Hypothalamus (tissue), 51 donors: Measurements from ENCODE around the gene RAB40AL.
A peak's percentile ranks its signal among the peaks of the same experiment; 100 is the strongest.
"Not testable (repeated sequence)": the region's sequence is repeated elsewhere in the genome, so short reads cannot be mapped to it uniquely, and the experiment has no call there.

Experiments used
- DNase-seq, 51 donors: peaks; one replicate each; lab custom pipeline; 2025; lab: John Stamatoyannopoulos, UW

The RAB40AL gene, protein sequence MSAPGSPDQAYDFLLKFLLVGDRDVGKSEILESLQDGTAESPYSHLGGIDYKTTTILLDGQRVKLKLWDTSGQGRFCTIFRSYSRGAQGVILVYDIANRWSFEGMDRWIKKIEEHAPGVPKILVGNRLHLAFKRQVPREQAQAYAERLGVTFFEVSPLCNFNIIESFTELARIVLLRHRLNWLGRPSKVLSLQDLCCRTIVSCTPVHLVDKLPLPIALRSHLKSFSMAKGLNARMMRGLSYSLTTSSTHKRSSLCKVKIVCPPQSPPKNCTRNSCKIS

DNA sequence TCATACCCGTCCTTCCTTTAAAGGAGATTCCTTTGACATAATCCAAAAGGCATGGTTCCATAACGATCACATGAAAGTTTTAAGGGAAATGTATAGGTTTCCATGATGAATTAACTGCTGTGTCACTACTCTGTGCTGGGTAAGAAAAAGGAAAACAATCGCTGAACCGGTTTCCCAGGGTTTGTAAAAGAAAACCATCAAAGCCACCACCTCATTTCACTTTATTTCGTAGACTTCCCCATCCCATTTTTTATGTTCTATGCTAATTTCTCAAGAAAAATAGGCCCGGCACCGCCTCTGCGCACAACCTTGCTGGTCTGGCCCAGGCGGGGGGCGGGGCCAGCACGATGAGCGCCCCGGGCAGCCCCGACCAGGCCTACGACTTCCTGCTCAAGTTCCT, at the start of gene RAB40AL:
Gene RAB40AL (plus strand): TSS at position 301 of the 400 bp plus-strand sequence. CDS start 47 bp downstream, at position 348.
- DNase-seq: not testable (repeated sequence)

GRCh38 chrX:102887687-102888086, 49.4 kb upstream of the RAB40AL start:
- DNase-seq: no peak

DNA sequence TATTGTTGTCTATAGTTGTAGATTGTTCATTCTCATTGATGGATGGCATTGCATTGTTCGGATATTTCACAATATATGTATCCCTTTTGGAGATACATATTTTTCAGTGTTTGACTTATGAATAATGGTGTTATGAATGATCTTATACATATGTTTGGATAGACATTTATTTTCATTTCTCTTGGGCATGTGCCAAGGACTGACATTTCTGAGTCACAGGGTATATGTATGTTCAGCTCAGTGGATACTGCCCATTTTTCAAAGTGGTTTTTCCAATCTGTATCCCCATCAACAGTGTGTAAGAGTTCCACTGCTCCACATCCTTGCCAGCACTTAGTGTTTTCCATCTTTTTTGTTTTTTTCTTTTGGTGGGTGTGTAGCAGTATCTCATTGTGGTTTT, 45.0 kb upstream of the RAB40AL start:
- no peak for DNase-seq

DNA sequence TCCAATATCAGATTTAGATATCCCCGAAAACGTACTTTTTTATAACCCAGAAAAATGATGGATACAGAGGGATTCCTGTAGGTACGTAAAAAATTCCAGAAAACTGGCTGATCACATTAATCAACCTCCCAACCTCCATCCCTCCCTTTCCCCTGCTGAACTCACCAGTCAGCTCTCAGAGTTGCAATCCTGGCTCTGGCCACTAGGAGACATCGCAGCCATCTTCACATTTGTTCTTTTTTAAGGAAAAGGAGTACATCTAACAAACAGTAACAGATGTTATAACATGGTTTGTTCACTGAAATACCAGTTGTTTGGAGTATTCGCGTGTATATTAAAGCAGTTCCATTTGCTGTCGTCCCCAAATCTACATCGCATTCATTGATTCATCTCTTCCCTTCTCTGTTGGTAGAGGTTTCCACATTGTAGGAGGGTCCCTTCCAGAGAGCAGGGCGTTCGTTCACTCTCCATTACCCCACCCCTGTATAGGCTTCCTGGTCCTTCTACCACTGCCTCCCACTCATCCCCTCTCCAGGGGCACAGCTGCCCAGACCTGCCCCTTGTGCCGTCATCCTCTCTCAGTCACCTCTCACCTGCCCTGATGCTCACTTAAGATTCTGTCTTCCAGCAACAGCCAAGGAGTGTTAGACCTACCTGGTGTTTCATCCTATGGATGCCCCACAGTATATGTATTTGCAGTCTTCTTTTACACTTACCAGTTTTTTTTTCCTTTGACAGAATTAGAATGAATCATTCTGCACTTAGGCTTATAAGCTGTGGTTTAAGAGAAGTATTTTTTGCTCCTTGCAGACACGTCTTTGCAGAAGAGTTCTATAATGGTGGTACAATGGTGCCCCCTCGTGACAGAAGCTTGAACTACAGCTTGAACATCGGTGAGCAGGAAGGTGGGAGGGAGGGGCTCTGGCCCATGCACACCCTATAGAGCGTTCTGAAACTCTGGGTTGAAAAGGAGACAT, 36.8 kb upstream of the RAB40AL start:
- DNase-seq: peak in 35 of 51 donors; percentile 0 to 58 (median 7)

- DNase-seq: no peak
Measured at GRCh38 chrX:102902355-102902754, 34.7 kb upstream of the RAB40AL start.

DNA sequence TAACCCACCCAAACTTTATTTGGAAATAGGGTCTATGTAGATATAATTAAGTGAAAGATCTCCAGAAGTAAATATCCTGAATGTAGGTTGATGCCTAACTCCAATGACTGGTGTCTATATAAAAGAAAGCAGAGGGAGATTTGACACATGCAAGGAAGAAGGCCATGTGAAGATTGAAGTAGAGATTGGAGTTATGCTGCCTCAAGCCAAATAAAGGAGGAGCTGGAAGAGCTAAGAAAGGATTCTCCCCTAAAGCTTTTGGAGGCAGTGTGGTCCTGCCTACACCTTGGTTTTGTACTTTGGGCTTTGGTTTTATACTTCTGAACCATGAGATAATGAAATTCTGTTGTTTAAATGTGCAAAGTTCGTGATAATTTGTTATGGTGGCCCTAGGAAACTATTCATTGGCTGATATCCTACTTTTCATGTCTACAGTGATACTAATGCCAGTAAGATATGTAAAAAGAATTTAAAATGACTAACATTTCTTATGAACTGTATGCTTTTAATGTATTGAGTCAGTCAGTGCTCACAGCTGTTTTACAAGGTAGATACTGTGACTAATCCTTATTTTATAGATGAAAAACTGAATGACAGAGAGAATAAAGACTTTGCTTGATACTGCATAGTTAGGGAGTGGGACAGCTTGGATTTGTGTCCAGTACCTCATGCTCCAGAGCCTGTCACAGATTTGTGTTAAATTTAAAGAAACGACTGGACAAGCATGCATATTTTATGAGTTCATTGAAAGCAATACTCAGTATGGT, 5.9 kb upstream of the RAB40AL start:
- DNase-seq: no peak

DNA sequence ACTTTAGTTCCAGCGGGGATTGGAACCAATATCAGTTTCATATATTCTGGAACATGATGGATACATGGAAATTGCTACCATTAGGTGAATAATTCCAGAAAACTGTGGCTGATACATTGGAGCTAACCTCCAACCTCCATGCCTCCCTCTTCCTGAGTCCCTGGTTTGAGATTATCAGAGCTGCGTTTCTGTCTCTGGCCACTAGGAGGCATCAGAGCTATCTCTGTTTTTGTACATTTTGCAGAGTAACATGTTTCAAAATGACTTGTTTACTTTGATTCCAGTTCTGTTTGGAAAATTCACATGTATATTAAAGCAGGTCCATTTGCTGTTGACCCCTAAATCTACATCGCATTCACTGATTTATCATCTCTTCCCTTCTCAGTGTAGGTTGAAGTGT, 2.4 kb upstream of the RAB40AL start:
- peak in 7 of 51 donors; percentile 0 to 1 (median 0) for DNase-seq

- DNase-seq: peak in 29 of 51 donors; percentile 0 to 51 (median 9)
Measured at GRCh38 chrX:102950908-102951866, 14.1 kb downstream of the RAB40AL start.

GRCh38 chrX:102957751-102958150, 20.7 kb downstream of the RAB40AL start:
- DNase-seq: no peak

GRCh38 chrX:102958794-102959193, 21.7 kb downstream of the RAB40AL start:
- DNase-seq: no peak

DNA sequence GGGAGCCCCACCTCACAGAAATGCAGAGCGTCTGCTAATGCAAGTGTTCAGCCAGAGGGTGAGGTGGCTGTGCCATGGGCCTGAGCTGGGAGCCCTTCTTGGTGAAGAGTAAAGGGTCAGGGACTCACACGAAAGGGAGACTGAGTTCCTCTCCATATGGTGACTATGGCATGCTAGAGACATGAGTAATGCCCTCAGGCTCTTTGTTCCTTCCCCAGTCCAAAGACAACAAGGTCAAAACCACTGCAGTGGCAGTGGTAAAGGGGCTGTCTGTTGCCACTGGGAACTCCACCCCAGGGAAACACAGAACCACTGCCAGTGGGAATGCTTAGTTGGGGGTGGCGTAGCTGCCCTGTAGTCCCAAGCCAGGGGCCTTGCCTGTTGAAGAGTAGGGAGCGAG, 22.4 kb downstream of the RAB40AL start:
- DNase-seq: no peak

GRCh38 chrX:102963955-102964354, 26.9 kb downstream of the RAB40AL start:
- no peak for DNase-seq

DNA sequence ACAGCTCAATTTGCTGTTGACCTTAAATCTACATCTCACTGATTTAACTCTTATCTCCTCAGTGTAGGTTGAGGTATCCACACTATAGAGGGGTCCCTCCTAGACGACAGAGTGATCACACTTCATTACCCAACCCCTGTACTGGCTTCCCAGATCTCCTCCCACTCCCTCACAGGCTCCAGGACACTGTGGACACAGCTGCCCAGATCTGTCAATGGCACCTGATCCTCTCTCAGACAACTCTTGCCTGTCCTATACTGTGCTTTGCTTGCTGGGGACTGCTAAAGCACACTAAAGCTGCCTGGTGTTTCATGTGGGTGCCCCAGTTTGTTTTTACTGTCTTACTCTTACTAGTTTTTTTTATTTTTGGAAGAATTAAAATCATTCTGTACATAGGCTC, 27.9 kb downstream of the RAB40AL start:
- no peak for DNase-seq

GRCh38 chrX:102966701-102967100, 29.6 kb downstream of the RAB40AL start:
- DNase-seq: no peak

DNA sequence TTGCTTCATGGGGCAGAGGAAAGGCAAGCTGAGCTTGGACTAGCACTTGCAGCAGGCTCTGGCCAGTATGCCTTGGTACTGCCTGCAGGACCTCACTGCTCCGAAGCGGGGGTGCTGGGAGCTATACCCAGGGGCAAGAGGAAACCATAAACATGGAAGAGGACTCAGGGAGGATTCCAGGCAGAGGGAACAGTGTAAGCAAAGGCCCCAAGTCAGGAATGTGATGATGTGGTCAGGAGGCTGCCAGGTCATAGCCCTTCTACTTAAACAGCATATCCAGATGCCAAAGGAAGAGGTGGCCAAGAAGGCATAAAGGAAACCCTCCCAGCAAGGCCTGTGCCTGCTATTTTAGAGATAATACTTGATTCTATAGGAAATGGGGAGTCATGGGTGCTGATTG, 31.1 kb downstream of the RAB40AL start:
- DNase-seq: no peak

- not testable (repeated sequence) for DNase-seq
Measured at GRCh38 chrX:102971536-102971935, 34.5 kb downstream of the RAB40AL start.

DNA sequence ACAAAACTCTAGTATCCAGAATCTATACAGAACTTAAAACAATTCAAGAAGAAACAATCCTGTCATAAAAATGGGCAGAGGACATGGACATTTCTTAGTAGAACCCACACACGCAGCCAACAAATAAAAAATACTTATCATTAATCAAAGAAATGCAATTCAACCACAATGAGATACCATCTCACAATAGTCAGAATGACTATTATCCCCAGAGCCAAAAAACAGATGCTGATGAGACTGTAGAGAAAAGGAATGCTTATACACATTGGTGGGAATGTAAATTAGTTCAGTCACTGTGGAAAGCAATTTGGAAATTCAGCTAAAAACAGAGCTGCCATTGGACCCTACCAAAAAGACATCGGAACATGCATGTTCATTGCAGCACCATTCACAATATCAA, 37.9 kb downstream of the RAB40AL start:
- DNase-seq: no peak

GRCh38 chrX:102976286-102976685, 39.2 kb downstream of the RAB40AL start:
- DNase-seq: no peak

DNA sequence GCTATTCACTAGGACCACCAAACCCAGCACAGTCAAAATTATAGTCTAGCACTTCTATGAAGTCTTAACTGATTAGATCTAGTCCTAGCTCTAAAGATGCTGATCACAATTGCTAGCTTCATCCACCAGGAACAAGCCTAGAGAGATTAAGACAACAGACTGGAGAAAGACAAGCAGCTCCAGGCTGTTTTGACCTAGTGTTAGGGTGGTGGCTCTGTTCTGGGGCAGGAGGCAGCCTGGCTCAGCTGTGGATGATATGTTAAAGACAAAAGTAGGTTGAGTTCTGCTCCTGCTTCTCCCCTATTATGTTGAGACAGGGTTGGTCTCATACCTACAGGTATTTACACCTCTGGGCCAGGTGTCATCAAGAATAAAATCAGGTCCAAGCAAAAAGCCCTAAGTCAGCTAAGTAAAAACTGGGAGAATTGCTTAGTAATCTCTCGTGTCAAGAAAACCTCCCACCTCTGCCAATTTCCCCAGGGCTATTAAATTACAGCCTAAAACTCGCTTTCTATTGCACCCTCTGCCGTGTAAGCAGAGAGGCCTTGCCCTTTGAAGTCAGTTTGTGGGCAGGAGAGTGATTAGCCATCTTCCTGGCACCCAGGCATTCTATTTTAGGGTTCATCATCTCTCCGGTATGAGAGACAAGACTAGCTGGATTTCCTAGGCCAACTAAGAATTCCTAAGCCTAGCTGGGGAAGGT, 39.9 kb downstream of the RAB40AL start:
- DNase-seq: no peak
